GM21390 (cell line): ENCODE data around the gene TBC1D21.

Experiments
- ATAC-seq: cut with Tn5 transposase; IDR thresholded peaks from one replicate; pipeline ENCODE4 v1.9.1; 2021; ENCODE audit not compliant: unreplicated experiment

The TBC1D21 gene

DNA sequence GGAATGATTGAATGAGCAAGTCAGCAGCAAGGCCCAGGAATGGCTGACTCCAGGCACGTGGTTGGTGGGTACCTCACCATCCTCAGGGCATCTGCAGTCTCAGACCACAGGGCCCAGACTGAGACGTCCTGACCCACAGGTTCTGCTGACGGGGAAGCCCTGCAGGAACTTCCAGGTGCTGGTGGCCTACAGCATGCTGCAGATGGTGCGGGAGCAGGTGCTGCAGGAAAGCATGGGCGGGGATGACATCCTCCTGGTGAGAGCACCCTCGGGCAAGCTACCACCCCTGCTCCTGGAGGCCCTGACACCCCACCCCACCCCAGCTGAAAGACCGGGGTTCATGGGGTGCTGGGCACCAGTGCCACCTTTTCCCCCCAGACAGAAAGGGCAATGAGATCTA is 14.1 kb downstream of the TBC1D21 start:
- no peak for ATAC-seq

DNA sequence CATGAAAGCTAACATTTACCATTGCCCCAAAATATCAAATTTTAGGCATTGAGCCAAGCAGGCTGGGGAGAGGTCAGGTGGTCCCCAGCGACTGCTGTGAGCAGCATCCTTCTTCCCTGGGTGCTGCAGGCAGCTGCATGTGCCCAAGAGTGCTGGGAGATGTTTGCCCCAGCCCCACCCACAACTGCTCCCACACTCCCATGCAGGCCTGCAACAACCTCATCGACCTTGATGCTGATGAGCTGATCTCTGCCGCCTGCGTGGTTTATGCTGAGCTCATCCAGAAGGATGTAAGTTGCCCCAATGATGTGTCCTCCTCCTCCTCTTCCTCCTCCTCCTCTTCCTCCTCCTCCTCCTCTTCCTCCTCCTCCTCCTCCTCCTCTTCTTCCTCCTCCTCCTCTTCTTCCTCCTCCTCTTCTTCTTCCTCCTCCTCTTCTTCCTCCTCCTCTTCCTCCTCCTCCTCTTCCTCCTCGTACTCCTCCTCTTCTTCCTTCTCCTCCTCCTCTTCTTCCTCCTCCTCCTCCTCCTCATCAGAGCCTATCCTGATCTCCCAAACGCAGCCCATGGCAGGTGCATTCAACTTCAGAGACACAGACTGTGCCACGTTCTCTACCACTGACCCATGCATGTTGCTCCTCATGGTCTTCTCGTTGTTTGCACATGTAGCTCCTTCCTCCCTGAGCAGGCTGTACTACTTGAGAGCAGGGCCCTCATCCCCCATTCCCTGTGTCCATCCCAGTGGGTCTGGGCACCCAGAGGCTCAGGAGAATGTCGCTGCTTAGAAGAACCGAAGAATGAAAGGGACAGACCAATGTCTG is 15.1 kb downstream of the TBC1D21 start:
- ATAC-seq = no peak

DNA sequence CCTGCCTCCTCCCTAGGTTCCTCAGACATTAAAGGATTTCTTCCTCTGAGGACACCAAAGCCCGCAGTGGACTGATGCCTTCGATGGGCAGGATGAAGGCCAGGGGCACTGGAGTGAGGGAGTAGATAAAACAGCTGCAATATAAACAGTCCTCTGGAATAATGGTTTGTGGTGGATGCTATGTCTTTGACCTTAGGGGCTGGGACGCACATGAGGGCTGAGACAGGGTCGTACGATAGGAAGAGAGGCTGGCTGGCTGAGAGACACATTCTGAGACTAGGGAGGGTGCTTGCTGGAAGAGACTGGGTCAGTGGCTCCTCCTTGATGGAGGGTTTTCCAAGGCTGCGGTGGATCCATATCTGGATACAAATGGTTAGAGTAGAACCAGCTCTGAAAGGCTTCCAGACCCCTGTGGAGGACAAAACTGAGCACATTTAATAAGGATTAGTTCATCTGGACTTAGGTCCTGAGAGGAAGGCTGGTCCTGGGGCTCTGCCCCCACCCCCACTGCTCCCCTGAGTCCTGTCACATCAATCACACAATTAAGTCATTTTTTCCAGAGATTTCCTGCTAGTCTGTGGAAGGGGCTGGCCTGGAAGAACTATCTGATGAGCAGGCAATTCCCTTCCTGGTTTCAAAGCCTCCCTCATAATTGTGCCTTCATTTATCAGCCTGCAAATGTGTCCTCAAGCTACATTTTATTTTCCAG is 15.8 kb downstream of the TBC1D21 start:
- ATAC-seq = no peak

DNA sequence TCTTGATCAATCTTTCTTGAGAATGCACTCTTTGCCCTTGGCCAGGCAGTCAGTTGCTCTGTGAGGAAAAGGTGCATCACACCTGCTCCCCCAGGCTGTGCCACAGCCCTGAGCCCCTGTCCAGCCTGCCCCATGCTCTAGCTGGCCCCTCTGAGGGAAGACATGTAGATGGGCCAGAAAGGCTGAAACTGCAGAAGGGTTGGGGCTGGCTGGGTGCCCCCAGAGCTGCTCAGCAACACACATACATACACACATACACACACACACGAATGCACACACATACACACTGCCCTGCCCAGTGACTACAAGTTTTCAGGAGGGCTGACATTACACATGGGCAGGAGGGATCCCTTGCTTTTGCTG is 16.4 kb downstream of the TBC1D21 start:
- no peak for ATAC-seq

- no peak for ATAC-seq
Observed at GRCh38 chr15:73891328-73892315, 18.3 kb downstream of the TBC1D21 start.

DNA sequence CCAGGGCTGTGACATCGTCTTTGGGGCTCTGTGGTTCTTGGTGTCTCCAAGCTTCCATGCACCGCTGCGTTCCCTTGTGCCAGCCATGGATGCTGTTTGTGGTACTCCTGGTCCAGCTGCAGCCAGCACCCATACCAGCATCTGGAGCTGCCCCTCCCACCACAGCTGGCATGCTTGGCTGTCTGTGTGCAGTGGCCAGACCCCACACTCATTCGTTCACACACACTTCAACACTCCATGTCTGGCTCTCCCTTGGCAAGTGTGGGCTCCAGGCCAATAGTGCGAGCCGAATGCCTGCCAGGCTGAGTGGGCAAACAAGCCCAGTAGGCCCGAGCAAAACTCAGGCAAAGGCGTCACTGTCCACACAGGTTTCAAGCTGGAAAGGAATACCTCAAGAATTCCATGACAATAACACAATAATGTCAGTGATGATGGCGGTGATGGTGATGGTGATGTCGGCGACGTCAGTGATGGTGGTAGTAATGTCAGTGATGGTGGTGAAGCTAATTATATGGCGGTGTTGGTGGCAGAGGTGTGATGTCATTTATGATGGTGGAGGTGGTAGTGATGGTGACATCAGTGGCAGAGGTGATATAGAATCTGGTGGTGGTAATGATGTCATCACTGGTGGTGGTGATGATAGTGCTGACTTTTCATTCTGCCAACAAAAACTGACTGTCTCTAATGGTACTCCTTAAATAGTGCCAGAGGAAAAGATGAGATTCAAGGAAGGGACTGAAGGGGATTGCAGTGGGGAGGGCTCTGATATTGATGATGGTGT is 19.3 kb downstream of the TBC1D21 start:
- ATAC-seq = no peak

- ATAC-seq = no peak
Observed at GRCh38 chr15:73894133-73894814, 20.9 kb downstream of the TBC1D21 start.

- no peak for ATAC-seq
Observed at GRCh38 chr15:73897441-73898261, 24.3 kb downstream of the TBC1D21 start.

GRCh38 chr15:73899197-73900094 is 26.1 kb downstream of the TBC1D21 start:
- ATAC-seq = no peak

- ATAC-seq = no peak
Observed at GRCh38 chr15:73900095-73900712, 26.8 kb downstream of the TBC1D21 start.

GRCh38 chr15:73901126-73901810 is 27.9 kb downstream of the TBC1D21 start:
- ATAC-seq = no peak

DNA sequence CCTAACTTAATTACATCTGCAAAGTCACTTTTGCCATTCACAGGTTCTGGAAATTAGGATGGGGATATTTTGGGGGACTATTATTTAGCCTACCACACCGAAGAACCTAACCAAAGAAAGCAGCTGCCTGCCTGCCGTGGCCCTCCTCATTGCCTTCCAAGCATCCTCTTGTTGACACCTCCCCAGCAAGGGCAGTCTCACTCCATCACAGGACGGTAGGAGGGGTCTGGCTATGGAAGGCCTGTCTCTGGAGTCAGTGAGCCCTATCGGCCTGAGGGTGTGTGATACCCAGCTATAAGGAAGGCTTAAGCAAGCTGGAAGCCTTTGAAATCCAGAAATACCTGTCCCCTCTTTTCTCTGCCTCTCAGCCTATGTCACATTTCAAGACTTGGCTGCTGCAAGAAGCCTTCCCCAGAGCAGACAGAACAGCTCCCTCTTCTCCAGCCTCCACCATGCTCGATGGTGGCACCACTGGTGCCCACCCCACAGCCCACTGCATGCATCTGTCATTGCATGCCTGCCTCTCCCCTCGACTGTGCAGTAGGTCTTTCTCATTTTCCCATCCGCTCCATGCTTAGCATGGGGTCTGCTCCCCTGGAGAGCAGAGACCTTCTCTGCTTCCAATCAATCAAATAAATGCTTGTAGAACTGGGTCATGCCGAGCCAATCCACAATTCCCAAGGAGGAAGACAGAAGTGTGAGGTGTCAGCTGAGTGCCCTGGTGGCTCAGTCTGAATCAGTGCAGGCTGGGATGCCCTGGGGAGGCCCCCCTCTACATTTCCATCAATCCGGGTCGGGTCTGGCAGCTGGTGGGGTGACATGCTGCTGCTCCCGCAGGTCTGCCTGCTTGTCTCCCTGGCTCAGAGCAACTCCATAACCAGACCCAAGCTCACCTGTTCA is 29.0 kb downstream of the TBC1D21 start:
- no peak for ATAC-seq

DNA sequence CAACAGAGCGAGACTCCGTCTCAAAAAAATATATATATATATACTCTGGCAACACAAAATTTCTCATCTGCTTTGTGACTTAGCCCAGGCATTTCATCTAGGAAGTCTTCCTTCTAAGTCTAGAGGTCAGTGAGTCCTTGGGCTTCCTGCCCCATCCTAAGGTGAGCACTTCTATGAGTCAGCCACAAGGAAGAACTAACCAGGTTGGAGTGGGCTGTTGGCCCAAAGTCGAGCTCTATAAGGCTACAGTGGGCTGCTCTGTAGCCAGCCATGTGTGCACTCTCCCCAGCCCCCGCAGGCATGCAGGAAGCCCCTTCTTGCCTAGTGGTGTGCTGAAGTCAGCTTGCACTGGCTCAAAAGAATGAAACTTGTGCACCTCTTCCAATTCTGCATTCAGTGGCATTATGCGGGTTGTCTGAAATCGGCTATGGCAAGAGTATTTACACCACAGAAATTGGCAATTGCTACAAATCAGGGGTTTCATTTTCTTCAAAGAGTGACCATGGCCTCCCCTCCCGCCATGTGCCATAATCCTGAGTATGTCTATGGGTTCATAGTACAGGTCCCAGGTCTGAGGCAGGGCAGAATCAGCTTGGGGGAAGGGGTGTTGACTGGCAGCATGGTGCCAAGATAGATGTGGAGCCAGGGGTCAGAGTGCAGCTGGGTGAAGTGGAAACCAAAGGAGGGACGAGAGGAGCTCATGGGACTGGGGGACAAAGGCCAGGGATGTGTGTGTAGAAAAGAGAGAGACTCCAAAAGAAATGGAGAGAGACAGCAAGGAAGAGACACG is 30.9 kb downstream of the TBC1D21 start:
- no peak for ATAC-seq

DNA sequence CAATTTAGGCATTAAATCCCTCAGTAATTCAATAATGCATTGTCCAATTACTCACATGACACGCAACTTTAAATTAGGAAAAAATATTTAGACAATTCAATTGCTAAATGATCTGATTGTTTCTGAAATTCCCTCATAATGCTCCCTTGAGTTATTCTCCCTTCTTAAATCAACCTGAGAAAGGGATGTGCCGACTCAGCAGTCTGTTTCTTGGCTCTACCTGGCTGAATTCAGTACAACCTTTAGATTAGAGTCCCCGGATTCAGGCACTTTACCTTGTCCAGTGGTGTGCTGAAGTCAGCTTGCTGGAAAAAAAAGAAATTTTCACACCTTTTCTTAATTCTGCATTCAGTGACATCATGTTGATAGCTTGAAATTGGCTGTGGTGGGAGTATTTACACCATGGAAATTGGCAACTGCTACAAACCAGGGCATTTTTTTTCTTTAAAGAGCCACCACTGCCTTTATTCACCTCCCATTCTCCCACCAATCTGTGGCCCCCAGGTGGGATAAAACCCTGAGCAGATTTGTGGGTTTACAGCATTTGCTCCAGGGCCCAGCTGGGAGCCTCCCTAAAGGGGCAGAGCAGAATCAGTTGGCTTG is 32.0 kb downstream of the TBC1D21 start:
- no peak for ATAC-seq
